ELR (cell line): ENCODE data around the gene MYO18B.
A peak's percentile ranks its signal among the peaks of the same experiment; 100 is the strongest.

ENCODE experiments used
- DNase-seq: peaks from one replicate; pipeline ENCODE4 v3.0.0-alpha.2; 2015; ENCODE audit warnings: low read depth

Gene MYO18B

DNA sequence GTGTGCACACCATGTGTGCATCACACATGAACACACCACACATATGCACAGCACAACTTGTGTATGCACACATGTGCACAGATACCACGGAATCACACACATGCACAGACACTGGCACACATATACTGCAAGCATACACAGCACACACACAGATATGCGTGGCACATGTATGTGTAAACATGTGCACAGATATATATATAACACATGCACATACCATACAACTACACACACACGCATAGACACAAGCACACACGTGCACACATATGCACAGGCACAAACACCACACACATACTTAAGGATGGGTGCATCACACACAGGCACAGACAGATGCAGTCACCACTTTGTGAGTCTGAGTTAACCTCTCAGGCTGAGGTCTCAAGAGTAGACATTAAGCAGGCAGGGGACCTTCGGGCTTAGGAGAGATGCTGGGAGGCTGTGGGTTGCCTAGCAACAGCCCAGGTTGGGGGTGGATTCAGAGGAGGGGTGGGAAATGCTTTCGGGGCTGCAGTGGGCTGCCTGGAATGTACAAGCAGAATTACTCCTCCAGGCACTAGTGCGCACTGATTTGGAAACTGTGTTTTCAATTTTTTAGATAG is 82.9 kb downstream of the MYO18B start:
- DNase-seq = no peak

- no peak for DNase-seq
Measured at GRCh38 chr22:25827415-25827814, 85.4 kb downstream of the MYO18B start.

DNA sequence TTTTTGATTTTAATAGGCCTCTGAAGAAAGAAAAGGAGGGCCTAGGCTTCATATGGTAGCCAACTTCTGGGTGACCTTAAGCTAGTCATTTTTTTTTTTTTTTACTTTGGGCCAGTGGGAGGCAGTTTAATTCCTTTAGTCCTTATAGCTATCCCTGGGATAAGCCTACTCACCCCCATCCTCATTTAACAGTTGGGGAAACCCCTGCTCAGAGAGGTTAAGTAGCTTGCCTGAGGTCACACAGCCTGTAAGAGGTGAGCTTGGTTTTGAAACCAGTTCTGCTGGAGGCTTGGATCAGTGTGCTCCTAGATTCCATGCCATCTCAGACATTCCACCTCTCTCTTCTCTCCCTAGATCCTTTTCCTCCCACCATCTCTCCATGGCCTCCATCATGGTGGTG is 86.4 kb downstream of the MYO18B start:
- DNase-seq = no peak

GRCh38 chr22:25829237-25829636 is 87.2 kb downstream of the MYO18B start:
- no peak for DNase-seq

DNA sequence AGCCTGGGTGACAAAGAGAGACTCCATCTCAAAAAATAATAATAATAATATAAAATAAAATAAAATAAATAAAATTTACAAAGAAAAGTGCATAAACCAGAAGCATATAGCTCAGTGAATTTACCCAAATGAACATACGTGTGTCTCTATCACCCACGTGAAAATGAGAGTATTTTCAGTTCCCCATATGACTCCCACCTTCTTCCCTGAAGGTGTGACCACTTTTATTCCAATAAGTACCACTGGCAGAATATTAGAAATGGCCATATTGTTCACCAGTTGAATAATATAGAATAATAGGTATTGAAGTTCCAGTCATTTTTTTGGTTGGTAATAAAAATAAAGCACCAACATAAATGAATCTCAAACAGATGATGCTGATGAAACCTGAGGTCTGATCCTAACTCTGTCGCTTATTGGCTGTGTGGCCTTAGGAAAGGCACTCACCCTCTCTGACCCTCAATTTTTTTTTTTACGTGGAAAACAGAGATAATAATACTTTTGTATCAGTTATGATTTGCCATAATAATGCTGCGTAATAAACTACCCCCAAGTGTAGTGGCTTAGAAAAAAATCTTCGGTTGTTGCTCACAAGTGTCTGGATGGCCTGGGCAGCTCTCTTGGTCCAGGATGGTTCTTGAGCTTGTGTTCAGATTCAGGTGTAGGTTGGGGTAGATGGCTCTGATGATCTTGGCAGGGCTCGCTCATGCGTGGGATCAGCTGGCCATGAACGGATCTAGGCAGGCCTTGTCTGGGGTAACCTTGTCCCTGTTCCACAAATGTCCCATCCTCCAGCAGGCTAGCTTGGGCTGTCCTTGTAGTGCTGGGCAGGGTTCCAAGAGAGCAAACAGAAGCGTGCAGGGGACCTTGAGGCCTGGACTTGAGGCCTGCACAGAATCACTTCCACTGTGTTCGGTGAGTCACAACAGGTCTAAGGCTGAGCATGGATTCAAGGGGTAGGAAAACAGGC is 88.1 kb downstream of the MYO18B start:
- DNase-seq = no peak

- DNase-seq = no peak
Measured at GRCh38 chr22:25833091-25833490, 91.1 kb downstream of the MYO18B start.

GRCh38 chr22:25833676-25834075 is 91.7 kb downstream of the MYO18B start:
- no peak for DNase-seq

DNA sequence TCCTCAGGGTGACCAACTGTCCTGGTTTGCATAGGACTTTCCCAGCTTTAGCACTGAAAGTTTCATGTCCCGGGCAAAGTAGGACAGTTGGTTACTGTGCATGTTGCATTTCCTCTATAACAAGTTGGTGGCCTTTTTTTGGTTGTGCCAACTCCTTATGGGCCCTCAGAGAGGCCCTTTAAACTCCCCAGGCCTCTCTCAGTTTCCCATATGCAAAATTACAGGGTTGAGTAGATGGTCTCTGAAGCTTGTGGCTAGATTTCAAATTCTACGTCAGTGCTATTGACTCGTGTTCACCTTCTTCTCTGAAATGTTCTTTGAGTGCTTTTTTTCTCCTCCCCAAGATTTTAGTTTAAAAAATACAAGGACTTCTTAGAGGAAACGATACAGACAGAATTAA is 92.5 kb downstream of the MYO18B start:
- DNase-seq = no peak

GRCh38 chr22:25835348-25835747 is 93.4 kb downstream of the MYO18B start:
- DNase-seq = no peak

DNA sequence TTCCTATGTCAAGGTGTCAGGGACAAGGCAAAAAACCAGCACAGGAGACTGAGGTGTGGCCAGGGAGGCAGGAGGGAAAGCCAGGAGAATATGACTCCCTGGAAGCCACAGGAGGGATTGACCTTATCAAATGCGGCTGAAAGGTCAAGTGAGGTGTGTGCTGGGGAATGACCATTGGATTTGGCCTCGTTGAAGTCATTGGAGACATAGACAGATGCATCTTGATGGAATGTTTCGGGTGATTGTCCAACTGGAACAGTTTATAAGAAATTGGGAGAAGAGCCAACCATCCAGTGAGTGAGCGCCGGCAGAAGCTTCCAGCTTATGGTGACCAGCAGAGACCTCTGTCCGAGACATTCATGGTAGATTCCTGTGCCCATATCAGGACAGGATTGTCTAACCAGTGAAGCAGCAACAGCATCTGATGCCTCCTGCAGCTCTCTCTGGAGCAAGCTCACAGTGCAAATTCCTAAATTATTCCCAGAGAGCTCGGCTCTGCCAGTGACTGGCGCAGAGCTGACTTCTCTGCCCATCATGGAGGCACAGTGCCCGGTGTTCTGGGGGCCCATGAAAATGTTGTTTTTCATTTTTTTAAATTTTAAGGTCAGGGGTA is 95.4 kb downstream of the MYO18B start:
- no peak for DNase-seq

- DNase-seq = no peak
Measured at GRCh38 chr22:25838960-25839741, 97.2 kb downstream of the MYO18B start.

- no peak for DNase-seq
Measured at GRCh38 chr22:25839755-25840154, 97.8 kb downstream of the MYO18B start.

DNA sequence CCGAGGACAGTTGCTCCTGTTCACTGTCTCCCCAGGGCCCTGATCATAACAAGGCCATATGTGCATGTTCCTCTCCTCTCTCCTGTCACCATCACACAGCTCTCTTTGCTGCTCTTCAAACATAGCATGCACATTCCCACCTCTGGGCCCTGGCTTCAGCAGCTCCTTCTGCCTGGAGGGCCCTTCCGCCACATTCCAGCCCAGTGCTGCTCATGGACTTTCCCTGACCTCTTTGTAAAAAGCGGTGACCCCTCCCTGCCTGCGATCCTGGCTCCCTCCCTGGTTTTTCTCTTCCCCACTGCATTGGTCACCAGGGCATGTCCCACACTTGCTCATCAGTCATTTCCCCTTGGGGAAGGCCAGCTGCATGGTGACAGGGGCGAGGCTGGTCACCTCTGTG is 98.2 kb downstream of the MYO18B start:
- no peak for DNase-seq

DNA sequence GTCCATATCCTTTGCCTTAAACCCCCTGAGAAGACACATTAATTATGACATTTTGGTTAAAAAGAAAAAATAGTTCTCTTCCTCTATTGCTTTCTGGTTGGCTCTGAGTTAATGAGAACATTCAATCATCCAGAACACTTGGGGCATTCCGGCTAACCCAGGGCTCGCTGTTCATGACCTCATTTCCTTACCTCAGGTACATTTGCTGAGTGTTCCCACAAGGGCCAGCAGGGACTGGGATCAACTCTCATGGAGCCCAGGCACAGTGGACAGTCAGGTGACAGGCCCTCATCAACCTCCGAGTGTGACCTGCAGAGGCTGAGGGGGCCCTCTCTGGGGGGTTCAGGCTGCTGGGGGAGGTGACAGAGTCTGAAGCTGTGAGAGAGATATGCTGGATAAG is 98.9 kb downstream of the MYO18B start:
- DNase-seq = no peak

GRCh38 chr22:25841775-25842174 is 99.8 kb downstream of the MYO18B start:
- DNase-seq = no peak

GRCh38 chr22:25843660-25844405 is 101.8 kb downstream of the MYO18B start:
- no peak for DNase-seq

GRCh38 chr22:25844601-25845000 is 102.6 kb downstream of the MYO18B start:
- no peak for DNase-seq

- peak; percentile 34 for DNase-seq
Measured at GRCh38 chr22:25845985-25846745, 104.2 kb downstream of the MYO18B start.

DNA sequence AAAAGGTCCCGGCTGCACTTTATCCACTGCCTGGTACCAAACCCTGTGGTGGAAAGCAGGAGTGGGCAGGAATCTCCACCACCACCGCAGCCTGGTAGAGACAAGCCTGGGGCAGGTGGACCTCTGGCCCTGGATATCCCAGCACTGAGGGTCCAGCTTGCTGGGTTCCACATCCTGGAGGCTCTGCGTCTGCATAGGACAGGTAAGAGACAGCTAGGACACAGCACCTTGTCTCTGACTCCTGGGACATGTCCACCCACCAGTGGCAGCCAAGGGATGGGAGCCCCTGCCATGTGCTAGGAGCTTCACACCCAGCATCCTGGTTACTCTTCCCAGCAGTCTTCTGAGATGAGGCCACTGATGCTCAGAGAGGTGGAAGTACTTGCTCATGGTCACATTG is 105.5 kb downstream of the MYO18B start:
- DNase-seq = no peak

DNA sequence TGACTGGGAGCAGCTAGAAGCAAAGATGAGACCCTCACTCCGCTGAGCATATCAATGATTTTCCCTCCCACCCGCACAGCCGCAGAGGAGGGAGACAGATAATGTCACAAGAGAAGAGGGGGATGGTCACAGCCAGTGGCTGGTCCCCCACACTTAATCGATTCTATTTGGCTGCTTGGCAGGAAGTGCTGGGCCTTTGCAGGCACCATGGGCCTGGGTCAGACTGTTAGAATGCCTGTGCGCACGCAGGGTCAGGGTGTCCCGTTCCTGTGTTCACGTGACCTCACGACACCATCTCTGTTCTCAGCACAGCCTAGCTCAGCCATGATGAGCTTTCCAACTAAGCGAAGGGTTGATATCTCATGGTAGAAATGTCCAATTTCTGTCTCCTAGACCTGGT is 107.0 kb downstream of the MYO18B start:
- DNase-seq = no peak

GRCh38 chr22:25849522-25849921 is 107.5 kb downstream of the MYO18B start:
- no peak for DNase-seq
